Measurements from ENCODE around the gene PLXDC2.

PLXDC2 gene

DNA sequence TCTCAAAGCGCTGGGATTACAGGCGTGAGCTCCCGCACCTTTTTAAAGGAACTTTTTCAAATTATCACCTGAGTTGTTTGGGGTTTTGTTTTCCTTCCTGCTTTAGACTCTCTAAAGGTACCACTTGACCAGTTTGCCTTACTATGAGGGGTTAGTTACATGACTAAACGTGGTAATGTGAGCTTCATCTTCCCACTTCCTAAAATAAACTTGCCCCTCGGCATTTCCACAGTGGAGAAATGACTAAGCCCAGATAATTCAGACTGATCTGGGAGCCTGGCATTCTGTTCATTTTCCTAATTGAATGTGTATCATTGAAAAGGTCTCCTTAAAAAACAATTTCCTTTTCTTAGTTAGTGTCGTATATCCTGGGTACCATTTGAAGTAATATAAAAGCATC lies 163.4 kb downstream of the PLXDC2 start:
- no peak for TF ChIP-seq CTCF (IDR thresholded peaks at IDR 0.05; ENCODE audit: extremely low read depth, missing control alignments)
- no peak for DNase-seq (ENCODE audit: low spot score)

DNA sequence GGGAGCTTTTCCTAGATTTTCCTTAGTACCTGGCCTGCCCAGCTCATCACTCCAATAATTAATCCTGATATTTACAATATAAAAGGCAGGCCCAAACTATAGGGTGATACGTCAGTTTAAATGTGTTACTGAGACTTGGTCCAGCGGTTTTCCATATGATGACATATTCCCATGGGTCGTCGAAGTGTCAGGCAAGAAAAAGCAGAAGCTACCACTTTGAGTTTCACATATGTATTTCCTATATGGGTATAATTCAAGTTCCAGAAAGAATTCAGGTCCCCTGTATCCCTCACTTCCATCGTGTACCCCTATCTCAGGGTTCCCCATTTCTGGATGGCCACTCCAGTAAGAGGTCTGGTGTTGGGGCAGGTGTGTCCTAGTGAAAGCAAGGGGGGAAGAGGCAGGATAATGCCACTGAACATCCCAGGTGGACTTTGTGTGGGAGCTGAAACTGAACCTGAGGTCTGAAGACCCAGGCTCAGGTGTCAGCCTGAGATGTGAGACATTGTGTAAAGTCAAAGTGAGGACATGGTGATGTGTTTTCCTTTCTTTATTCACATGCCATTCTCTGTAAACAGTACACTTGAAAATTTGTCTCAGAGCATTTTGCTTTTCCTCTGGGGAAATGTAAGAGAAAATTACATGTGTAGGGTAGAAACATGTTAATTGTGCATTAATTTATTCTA lies 167.8 kb downstream of the PLXDC2 start:
- TF ChIP-seq CTCF (IDR thresholded peaks at IDR 0.05; ENCODE audit: extremely low read depth, missing control alignments), result no peak
- no peak for DNase-seq (ENCODE audit: low spot score)

DNA sequence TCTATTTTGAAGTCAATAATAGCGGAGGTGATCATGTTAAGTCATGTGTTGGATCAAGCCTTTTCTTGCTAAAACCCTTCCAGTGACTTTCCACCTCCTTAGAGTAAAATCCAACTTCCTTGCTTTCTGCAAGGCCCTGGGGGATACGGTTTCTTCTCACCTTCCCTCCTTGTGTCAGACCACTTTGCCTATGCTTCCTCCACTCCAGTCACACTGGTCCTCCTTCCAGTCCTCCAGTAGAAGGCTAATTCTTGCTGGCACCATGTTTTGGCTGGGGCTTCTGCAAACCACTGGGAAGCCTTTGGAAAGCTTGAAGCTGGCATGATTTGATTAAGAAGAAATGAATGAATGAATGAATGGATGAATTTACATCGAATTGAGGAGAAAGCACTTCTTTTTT lies 169.5 kb downstream of the PLXDC2 start:
- no peak for DNase-seq (ENCODE audit: low spot score)
- no peak for TF ChIP-seq CTCF (IDR thresholded peaks at IDR 0.05; ENCODE audit: extremely low read depth, missing control alignments)

DNA sequence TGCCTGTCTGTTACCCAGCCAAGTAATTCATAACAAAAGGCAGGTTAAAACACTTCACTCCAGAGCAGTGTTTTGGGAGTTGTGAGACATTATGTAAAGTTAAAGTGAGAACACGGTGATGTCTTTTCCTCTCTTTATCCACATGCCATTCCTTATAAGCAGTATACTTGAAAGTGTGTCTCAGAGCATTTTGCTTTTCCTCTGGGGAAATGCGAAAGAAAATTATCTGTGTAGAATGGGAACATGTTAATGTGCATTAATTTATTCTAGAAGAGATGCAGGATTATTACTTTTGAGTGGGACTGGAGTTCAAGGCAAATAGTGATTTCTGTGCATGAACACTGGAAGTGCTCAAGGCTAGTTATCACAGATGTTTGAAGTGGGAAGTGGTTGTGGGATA lies 170.4 kb downstream of the PLXDC2 start:
- DNase-seq (ENCODE audit: low spot score), result no peak
- TF ChIP-seq CTCF (IDR thresholded peaks at IDR 0.05; ENCODE audit: extremely low read depth, missing control alignments), result no peak

- TF ChIP-seq CTCF (IDR thresholded peaks at IDR 0.05; ENCODE audit: extremely low read depth, missing control alignments), result no peak
- DNase-seq (ENCODE audit: low spot score), result no peak
Observed at GRCh38 chr10:19987931-19988330, 171.7 kb downstream of the PLXDC2 start.

GRCh38 chr10:19993714-19994315 lies 177.6 kb downstream of the PLXDC2 start:
- DNase-seq (ENCODE audit: low spot score), result no peak
- TF ChIP-seq CTCF (IDR thresholded peaks at IDR 0.05; ENCODE audit: extremely low read depth, missing control alignments), result no peak

DNA sequence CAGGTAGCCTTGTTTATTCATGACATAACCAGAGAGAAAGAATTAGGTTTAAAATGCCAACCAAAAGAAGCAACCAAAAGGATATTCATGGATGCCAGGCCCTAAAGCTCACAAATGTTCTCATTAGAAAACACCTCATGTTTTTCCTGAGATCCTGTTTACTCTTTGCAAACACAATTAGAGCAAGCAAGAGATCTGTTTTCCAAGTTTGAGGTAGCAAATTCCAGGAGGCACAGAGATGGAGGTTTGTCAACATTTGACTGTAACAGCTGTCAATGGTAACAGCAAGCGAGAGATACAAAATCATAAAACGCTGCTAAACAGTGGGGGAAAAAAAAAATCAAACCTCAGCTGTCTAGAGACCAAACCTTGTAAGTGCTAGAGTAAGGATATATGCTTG lies 182.2 kb downstream of the PLXDC2 start:
- no peak for DNase-seq (ENCODE audit: low spot score)

More for the DNA sequence above, 182.2 kb downstream of the PLXDC2 start:
- no peak for TF ChIP-seq CTCF (IDR thresholded peaks at IDR 0.05; ENCODE audit: extremely low read depth, missing control alignments)
